Renal cortical epithelial cell (primary cell): ENCODE measurements around the gene BST2. TPM values are rescaled to one million over a fixed set of nuclear protein-coding genes. Genes with fewer than 3 reads are reported as not detected.

Experiments
- total RNA-seq: library from RNA; depleted of rRNA; stranded (reverse); fragments of >200 nt; gene quantifications from 2 replicates; pipeline ENCODE4 v1.2.3, GENCODE V29; 2014

Gene BST2
- total RNA-seq, 1 donor from 2014 or later: 183 TPM

Other genes with a start within 250 kb of the BST2 start
- 19.6 and 22.3 TPM in 2 replicates for gene USE1, start 190.3 kb downstream of the BST2 start, total RNA-seq
- 4.5 TPM in 1 of 2 replicates, not detected in the other for gene OCEL1, start 179.4 kb downstream of the BST2 start, total RNA-seq
- 75.7 and 118 TPM in 2 replicates for gene NR2F6, start 159.7 kb downstream of the BST2 start, total RNA-seq
- gene USHBP1, start 140.9 kb downstream of the BST2 start, total RNA-seq: 0.20 TPM in 1 of 2 replicates, not detected in the other
- gene BABAM1, start 138.2 kb downstream of the BST2 start, total RNA-seq: 75.3 and 119 TPM in 2 replicates
- 0.52 and 1.1 TPM in 2 replicates for gene ANKLE1, start 123.7 kb downstream of the BST2 start, total RNA-seq
- gene ABHD8, start 102.2 kb downstream of the BST2 start, total RNA-seq: 11.8 and 19.4 TPM in 2 replicates
- 54.2 and 57.8 TPM in 2 replicates for gene MRPL34, start 99.8 kb downstream of the BST2 start, total RNA-seq
- gene DDA1, start 96.1 kb downstream of the BST2 start, total RNA-seq: 30.3 and 36.3 TPM in 2 replicates
- 5.9 and 10.3 TPM in 2 replicates for gene ANO8, start 70.8 kb downstream of the BST2 start, total RNA-seq
- gene GTPBP3, start 68.1 kb downstream of the BST2 start, total RNA-seq: 19.6 and 22.4 TPM in 2 replicates
- 0.10 and 0.52 TPM in 2 replicates for gene PLVAP, start 28.3 kb downstream of the BST2 start, total RNA-seq
- 0.20 TPM in 1 of 2 replicates, not detected in the other for gene CCDC194, start 11.4 kb downstream of the BST2 start, total RNA-seq
- gene MVB12A, start 14.4 kb upstream of the BST2 start, total RNA-seq: 47.0 and 70.2 TPM in 2 replicates
- gene TMEM221, start 43.0 kb upstream of the BST2 start, total RNA-seq: 0.30 TPM in 1 of 2 replicates, not detected in the other
- gene NXNL1, start 55.3 kb upstream of the BST2 start, total RNA-seq: not detected in 2 replicates
- 10.1 and 19.4 TPM in 2 replicates for gene SLC27A1, start 64.9 kb upstream of the BST2 start, total RNA-seq
- gene PGLS, start 106.0 kb upstream of the BST2 start, total RNA-seq: 53.2 and 63.9 TPM in 2 replicates
- 53.9 and 75.0 TPM in 2 replicates for gene COLGALT1, start 150.0 kb upstream of the BST2 start, total RNA-seq